ENCODE data around the gene IGFBP3. TPM values are rescaled to one million over a fixed set of nuclear protein-coding genes. Genes with fewer than 3 reads are reported as not detected.

IGFBP3 gene
- total RNA-seq, 1 donor from 2014 or later: 12.1 TPM

DNA sequence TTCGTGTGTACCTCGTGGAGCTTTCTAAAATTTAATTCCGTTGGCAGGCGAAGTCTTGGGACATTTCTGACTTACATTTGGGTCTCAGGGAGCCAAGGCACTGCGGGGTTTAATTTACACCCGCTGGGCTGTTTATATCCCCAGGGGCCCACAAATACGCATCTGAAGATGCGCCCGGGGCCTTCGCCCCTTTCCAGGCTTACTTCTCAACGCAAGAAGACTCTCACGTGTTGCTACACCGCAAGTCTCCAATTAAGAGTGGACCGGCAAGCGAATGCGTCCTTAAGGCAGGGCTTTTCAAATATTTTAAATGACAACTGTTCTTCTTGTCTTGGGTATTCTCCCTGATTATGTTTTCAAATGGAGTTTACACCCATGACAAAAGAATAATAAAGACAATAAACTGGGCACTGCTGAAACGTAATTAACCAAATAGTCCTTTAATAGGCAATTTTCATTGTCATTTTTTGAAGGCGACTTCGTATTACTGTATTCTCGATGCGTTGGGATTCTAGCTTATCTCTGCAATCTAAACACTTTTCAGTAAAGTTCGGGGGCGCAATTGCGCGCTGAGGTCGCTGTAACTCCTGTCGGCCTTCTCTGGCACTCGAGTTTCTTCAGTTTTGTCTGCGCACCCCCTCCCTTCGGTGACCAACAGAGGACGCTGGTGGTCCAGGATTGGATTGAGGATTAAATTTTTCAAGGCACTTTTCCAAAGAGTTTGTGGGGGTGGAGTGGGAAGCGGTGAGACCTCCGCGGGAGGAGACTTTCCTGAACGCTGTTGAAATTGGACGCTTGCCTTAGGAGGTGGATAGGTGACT lies 837 bp upstream of the IGFBP3 start:
- peaks cover 18% of the 10 kb centered on the region for H3K27me3 ChIP-seq (ENCODE audit: control insufficient read depth, insufficient read depth, low read length)
- DNase-seq (ENCODE audit: low read depth): peak; percentile 54
- TF ChIP-seq CTCF (IDR thresholded peaks at IDR 0.05; ENCODE audit: insufficient read depth, low read length, severe bottlenecking): peak; percentile 81
- no peak for FAIRE-seq
- H3K4me3 ChIP-seq (ENCODE audit: low read depth, low read length): no peak overlapping the region
- no peaks in the 10 kb centered on the region for H3K36me3 ChIP-seq (ENCODE audit: control insufficient read depth, insufficient read depth, low read length)

- peak overlapping the region; percentile 30 for H3K4me3 ChIP-seq (ENCODE audit: low read depth, low read length)
- TF ChIP-seq CTCF (IDR thresholded peaks at IDR 0.05; ENCODE audit: insufficient read depth, low read length, severe bottlenecking): no peak
- FAIRE-seq (no peak), DNase-seq (ENCODE audit: low read depth) (no peak)
- peaks cover 18% of the 10 kb centered on the region for H3K27me3 ChIP-seq (ENCODE audit: control insufficient read depth, insufficient read depth, low read length)
- H3K36me3 ChIP-seq (ENCODE audit: control insufficient read depth, insufficient read depth, low read length): no peaks in the 10 kb centered on the region
These were observed 268 bp upstream of the IGFBP3 start for GRCh38 chr7:45921381-45921698.

- H3K4me3 ChIP-seq (ENCODE audit: low read depth, low read length): peak overlapping the region; percentile 30
- no peaks in the 10 kb centered on the region for H3K36me3 ChIP-seq (ENCODE audit: control insufficient read depth, insufficient read depth, low read length)
- peaks cover 18% of the 10 kb centered on the region for H3K27me3 ChIP-seq (ENCODE audit: control insufficient read depth, insufficient read depth, low read length)
- FAIRE-seq (no peak), DNase-seq (ENCODE audit: low read depth) (no peak)
- TF ChIP-seq CTCF (IDR thresholded peaks at IDR 0.05; ENCODE audit: insufficient read depth, low read length, severe bottlenecking): no peak
These were observed 1.0 kb downstream of the IGFBP3 start for GRCh38 chr7:45919993-45920459.

GRCh38 chr7:45919231-45919784 lies 1.8 kb downstream of the IGFBP3 start:
- no peak for TF ChIP-seq CTCF (IDR thresholded peaks at IDR 0.05; ENCODE audit: insufficient read depth, low read length, severe bottlenecking)
- H3K36me3 ChIP-seq (ENCODE audit: control insufficient read depth, insufficient read depth, low read length): no peaks in the 10 kb centered on the region
- H3K27me3 ChIP-seq (ENCODE audit: control insufficient read depth, insufficient read depth, low read length): peaks cover 18% of the 10 kb centered on the region
- no peak for DNase-seq (ENCODE audit: low read depth)
- no peak overlapping the region for H3K4me3 ChIP-seq (ENCODE audit: low read depth, low read length)
- FAIRE-seq: no peak

DNA sequence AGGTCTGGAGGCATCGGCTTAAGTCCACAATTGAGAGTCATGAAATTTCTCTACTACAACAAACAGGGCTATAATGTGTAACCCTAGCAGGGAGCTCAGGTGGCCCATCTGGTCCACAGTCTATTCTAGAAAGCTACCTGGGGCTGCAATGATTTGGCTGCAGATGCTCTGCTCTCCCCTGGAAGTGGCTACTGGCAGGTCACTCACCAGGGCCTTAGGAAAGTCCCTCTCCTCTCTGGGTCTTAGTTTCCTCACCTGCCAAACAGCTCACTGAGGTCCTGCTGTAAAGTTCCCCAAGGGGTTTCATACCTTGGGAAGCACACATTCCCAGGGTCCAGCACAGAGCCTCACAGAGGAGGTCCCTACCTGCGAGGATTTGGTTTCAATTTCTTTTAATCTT lies 2.5 kb downstream of the IGFBP3 start:
- DNase-seq (ENCODE audit: low read depth) (no peak), FAIRE-seq (no peak)
- Histone ChIP-seq H3K36me3 (ENCODE audit: control insufficient read depth, insufficient read depth, low read length) (no peaks in the 10 kb centered on the region), H3K4me3 (ENCODE audit: low read depth, low read length) (no peak overlapping the region), H3K27me3 (ENCODE audit: control insufficient read depth, insufficient read depth, low read length) (peaks cover 18% of the 10 kb centered on the region)
- TF ChIP-seq CTCF (IDR thresholded peaks at IDR 0.05; ENCODE audit: insufficient read depth, low read length, severe bottlenecking): no peak
